Fibroblast of skin of abdomen (primary cell): ENCODE results near the gene COQ9.
"Not testable (repeated sequence)": the region's sequence is repeated elsewhere in the genome, so short reads cannot be mapped to it uniquely, and the experiment has no call there.

Experiments used
- DNase-seq: peaks from one replicate; pipeline ENCODE4 v3.0.0-alpha.2; 2013

Gene COQ9

DNA sequence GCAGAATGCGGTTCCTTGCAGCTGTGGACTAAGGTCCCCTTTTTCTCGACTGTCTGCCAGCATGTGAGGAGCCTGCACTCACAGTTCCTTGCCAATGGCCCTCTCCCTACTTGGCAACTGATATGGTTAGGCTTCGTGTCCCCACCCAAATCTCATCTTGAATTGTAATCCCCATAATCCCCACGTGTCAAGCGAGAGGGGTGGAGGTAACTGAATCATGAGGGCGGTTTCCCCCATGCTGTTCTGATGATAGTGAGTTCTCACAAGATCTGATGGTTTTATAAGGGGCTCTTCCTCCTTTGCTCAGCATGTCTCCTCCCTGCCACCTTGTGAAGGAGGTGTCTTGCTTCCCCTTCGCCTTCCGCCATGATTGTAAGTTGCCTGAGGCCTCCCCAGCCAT is 20.0 kb upstream of the COQ9 start:
- no peak for DNase-seq

GRCh38 chr16:57427824-57428223 is 19.5 kb upstream of the COQ9 start:
- DNase-seq = no peak

DNA sequence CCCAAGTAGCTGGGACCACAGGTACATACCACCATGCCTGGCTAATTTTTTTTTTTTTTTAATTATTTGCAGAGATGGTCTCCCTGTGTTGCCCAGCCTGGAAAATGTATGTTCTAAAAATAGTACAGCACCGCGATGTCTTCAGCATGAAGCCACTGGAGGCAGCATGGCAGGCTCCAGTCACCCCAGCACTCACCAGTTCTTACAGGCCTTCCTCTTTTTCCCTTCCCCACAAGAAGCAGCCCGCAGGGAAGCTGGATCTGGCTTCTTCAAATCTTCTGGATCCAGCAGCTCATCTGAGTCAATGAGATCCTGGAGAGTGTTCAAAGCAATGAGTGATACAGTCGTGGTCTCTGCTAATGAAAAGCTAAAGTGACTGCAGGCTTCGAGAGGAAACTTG is 16.3 kb upstream of the COQ9 start:
- no peak for DNase-seq

DNA sequence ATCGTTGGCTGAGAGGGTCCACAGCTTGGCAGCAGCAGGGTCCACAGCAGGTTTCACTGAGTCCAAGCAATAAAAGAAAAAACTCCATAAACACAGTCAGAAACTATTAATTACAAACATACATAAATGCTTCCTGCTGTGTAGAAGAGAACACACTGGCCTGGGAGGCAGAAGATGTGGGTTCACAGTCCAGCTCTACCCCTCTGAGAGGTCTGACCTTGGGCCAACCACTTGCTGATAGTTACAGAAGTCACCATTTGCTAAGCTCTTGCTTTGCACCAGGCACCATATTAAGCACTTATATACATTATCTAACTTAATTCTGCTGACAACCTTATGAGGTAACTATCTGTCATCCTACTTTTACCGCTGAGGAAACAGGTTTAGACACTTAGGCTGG is 14.8 kb upstream of the COQ9 start:
- no peak for DNase-seq

GRCh38 chr16:57432989-57433388 is 14.3 kb upstream of the COQ9 start:
- DNase-seq = no peak

DNA sequence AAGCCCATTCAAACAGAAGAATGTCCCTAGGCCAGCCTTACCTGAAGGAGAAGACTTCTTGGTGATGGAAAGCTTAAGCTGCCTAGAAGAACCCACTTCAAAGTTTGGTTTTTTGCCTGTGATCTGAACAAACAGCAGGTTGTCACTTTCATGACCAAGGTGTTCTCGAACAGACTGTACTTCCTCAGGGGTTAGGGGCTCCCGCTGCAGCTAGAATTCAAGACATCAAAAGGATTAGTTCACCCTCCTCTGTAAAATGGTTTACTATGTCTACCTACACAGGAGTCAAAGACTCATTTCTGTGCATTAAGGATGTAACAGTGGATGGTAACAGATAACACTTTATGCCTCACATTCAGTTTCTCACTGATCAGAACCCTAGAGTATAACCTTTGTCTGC is 13.3 kb upstream of the COQ9 start:
- no peak for DNase-seq

DNA sequence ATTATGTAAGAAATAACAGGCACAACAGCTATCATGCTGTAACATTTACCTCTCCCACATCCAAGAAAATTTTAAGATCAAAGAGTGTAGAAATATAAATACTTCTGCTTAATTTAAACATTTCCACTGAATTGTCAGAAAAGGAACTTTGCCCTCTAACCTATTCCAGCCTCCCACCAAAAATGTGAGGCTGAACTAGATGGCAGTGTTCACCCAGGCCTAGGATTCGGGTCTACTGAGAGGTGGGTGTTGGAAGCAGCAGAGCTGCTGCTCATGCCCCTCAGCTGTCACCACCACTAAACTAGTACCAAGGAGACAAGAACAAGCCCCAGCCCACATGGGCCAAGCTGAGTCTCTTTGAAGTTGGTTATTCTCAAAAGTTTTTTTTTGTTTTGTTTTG is 11.4 kb upstream of the COQ9 start:
- no peak for DNase-seq

DNA sequence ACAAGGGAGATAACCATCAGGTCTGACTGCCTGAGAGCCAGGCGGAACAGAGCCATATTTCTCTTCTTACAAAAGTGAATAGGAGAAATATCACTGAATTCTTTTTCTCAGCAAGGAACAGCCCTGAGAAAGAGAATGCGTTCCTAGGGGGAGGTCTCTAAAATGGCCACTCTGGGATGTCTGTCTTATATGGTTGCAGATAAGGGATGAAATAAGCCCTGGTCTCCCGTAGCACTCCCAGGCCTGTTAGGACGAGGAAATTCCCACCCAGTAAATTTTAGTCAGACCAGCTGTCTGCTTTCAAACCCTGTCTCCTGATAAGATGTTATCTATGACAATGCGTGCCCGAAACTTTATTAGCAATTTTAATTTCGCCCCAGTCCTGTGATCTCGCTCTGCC is 7.3 kb upstream of the COQ9 start:
- DNase-seq = not testable (repeated sequence)

DNA sequence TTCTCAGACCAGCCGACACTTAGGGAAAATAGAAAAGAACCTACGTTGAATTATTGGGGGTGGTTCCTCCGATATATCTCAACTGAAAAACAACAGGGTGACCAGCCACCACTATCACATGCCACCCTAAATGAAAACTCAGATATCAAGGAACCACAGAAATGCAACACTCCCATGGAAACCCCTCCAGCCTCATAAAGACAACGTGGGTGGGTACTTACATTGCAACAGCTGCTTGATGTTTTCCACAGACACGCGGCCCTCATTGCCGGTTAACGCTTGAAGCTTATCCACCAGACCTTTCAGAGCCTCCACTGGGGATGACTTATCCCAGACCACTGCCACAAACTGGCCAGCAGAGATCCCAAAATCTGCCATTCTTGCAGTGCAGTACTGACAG is 6.7 kb upstream of the COQ9 start:
- not testable (repeated sequence) for DNase-seq

DNA sequence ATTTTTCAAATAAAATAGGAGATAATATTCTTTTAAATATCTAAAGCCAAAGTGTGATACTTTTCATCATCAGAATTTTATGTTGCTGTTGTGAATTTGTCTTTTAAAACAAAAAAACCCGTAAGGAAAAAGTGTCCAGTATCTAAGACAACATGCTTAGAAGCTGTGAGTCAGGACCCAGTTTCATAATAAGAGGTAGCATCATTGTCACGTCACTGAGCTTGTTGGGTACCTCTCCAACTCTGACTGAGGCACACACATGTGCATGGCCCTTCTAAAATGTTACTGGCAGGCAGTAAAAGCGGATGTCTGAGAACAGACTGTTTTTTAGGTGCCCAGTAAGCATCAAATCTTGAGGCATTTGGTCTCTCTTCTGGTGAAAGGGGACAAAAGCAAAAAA is 2.6 kb upstream of the COQ9 start:
- DNase-seq = no peak

DNA sequence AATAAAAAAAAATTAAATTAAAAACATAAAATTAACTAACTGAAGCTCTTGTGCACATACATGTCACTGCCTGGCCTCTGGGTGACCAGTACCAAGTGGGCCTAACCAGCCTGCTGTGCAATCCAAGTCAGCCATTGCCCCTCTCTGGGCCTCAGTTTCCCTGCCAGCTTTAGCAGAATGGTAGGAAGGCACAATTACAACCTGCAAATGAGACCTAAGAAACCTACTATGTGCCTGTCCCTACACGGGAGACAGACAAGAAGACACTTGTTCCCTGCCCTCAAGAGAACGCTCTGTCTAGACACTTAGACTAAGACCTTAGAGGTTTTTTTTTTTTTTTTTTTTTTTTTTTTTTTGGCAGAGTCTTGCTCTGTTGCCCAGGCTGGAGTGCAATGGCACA is 1.8 kb upstream of the COQ9 start:
- DNase-seq = no peak

DNA sequence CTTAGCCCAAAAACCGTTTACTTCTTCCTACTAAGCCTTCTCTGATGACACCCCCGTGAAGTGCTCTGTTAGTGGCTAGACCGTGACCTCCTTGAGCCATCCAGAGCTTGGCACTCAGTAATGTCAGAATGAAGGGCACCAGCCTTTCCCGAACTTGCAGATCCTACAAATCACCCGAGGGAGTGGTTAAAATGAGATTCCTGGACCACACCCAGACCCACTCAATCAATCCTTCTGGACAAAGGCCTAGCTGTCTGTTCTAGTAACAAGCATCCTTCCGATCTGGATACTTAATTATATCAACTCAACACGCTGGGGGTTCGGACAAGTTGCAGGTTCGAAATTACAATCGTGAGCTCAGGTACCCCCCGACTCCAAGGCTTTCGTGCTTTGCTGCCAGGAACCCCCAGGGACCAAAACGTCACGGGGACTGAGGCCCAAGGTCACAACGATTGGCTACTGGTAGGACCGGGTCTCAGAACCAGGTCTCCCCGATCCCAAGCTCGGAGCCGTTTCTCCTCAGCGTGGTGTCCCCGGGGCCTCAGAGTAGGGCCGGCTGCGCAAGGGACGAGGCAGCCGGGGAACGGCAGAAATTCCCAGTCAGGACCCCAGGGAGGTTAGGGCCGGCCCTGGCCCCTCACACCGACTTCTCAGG is 621 bp upstream of the COQ9 start:
- DNase-seq = peak; percentile 17

- DNase-seq = no peak
Measured at GRCh38 chr16:57452021-57452420, 4.7 kb downstream of the COQ9 start.

DNA sequence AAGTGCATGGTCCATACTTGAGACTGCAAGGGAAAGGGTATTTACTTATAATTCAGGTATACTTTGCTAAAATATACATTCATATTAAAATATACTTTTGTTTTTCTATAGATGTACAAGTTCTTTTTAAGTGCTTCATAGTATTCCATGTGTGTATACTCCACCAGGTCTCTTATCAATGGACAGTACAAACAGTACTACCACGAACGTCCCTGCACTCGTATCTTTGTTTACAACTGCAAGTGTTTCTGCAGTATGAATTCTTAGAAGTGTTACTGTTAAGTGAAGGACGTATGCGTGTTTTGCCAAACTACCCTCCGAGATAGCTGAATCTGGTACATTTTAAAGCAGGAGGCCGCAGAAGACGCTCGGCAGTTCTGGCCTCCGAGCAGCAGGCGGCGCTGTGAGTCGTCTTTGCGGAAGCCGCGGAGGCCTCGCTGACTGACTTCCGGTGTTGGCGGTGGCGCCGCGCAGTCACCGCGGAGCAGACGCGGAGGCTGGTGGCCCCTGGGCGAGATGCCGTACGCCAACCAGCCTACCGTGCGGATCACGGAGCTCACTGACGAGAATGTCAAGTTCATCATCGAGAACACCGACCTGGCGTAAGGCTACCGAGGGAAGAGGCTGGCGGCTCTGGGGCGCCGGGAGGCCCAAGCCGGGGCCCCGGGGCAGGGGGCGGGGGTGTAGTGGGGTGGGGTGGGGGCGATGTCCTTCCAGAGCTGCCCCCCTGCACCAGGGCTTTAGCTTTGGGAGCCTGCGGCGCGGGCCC is 15.1 kb downstream of the COQ9 start, which contains the start of gene POLR2C:
Gene POLR2C, plus strand, starts transcription at position 471 of the 769 bp plus-strand sequence. Its CDS starts 46 bp downstream, at position 517.
- DNase-seq = peak; percentile 81

- DNase-seq = no peak
Measured at GRCh38 chr16:57462978-57463362, 15.7 kb downstream of the COQ9 start.

- no peak for DNase-seq
Measured at GRCh38 chr16:57464523-57464922, 17.2 kb downstream of the COQ9 start.

DNA sequence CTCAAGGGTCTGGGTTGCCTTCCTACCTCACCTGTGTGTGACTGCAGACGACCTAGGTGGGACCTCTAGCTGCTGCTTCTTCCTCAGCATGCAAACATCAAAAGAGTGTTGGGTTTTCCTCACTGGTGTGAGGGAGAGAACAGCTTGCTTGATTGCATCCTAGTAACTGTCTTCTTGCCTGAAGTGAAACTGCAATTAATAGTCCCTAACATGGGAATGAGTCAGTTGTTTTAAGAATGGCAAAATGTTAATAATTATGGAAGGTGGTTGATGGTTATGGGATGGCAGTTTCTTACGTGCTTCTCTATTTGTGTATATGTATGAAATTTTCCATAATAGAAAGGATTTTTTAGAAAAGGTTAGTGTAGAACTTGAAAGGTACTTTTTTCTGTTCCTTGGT is 21.1 kb downstream of the COQ9 start:
- no peak for DNase-seq

GRCh38 chr16:57469046-57469445 is 21.8 kb downstream of the COQ9 start:
- no peak for DNase-seq

DNA sequence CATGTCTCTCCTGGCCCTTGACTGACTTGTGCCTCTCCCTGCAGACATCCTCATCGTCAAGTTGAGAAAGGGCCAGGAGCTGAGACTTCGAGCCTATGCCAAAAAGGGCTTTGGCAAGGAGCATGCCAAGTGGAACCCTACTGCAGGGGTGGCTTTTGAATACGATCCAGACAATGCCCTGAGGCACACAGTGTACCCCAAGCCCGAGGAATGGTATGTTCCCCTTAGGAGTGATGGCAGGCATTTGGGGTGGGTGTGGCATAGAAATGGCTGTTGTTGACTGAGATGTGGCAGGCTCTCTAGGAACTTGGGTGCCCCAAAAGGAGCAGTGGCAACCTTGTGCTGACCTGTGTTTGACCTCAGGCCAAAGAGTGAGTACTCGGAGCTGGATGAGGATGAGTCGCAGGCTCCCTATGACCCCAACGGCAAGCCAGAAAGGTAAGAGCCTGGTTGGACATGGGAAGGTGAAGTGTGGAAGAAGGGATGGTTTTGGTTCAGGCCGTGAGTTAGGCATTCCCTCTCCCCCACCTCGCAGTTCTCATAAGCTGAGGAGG is 22.7 kb downstream of the COQ9 start:
- DNase-seq = no peak

DNA sequence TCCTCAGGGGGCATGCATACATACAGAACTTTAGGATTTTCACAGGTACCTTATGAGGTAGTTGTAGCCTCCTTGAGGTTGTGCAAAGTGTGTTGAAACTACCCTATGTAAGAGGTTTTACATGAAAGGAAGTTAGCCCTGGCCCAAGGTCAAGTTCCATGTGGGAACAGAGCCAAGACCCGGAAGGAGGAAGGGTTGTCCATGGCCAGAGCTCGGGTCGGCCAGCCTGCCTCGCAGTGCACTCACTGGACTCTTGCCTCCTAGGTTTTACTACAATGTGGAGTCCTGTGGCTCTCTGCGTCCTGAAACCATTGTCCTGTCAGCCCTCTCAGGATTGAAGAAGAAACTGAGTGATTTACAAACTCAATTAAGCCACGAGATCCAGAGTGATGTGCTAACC is 23.4 kb downstream of the COQ9 start:
- DNase-seq = no peak

GRCh38 chr16:57471209-57471608 is 23.9 kb downstream of the COQ9 start:
- DNase-seq = no peak

DNA sequence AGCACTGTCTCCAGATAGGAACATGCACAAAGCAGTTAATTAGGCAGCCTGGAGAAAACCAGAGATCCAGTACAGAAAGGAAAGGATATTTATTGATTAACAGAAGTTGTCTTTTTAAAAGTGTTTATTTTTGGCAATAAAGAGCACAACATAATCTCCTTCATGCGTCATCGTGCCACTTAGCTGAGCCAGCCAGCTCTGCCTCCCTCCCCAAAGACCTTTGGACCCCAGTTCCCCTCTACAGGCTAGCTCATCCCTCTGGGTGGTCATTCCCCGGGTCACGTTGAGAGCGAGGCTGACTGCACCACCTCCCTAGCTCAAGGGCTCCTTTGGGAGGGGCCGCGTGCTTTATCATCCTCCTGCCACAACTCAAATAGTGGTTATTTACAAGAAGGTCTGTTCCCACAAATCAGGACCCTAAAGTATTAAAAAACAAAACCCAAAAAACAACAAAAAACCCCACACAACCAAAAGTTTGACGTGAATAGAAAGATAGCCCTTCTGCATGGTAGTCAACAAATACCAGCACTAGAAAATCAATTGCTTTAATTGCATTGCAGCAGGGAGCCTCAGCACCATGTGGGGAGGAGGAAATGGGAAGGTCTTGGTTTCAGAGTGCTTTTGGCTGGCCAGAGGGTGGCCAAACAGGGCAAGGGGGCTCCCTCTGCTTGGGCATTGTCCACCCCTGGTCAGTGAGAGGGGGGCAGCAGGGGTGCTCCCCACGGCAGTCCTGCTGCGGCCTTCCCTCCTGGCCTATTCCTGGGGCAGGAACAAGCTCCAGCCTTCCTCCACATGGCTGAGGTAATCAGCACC is 24.8 kb downstream of the COQ9 start:
- no peak for DNase-seq

GRCh38 chr16:57472665-57473060 is 25.4 kb downstream of the COQ9 start:
- DNase-seq = no peak
